Progenitor cell of endocrine pancreas (in vitro differentiated cells): ENCODE results near the gene CDHR4. TPM values are rescaled to one million over a fixed set of nuclear protein-coding genes. Genes with fewer than 3 reads are reported as not detected.
A peak's percentile ranks its signal among the peaks of the same experiment; 100 is the strongest.

Source experiments
- DNase-seq: peaks from one replicate; pipeline ENCODE4 v3.0.0; 2021; ENCODE audit warnings: low spot score; ENCODE audit not compliant: unreplicated experiment
- H3K27ac Mint-ChIP-seq: 2 replicates; pipeline ENCODE4 v1.8.0; 2021; ENCODE audit warnings: mild to moderate bottlenecking, moderate library complexity, mixed read lengths
- H3K27me3 Mint-ChIP-seq: 2 replicates; pipeline ENCODE4 v1.8.0; 2021; ENCODE audit warnings: mixed read lengths
- H3K36me3 Mint-ChIP-seq: 2 replicates; pipeline ENCODE4 v1.8.0; 2022; ENCODE audit warnings: mixed read lengths; ENCODE audit not compliant: insufficient read depth
- H3K4me1 Mint-ChIP-seq: 2 replicates; pipeline ENCODE4 v1.8.0; 2021; ENCODE audit warnings: low read depth, mixed read lengths
- H3K4me3 Mint-ChIP-seq: 2 replicates; pipeline ENCODE4 v1.8.0; 2021; ENCODE audit warnings: low read depth, mild to moderate bottlenecking, moderate library complexity, mixed read lengths
- H3K9me3 Mint-ChIP-seq: 2 replicates; pipeline ENCODE4 v1.8.0; 2021; ENCODE audit warnings: low read depth, mixed read lengths
- CTCF ChIP-seq: fragments of 200-600 bp; sonication (generic); IDR thresholded peaks from one replicate; pipeline ENCODE4 v1.5.0; 2021; ENCODE audit warnings: antibody characterized with exemption, mild to moderate bottlenecking; ENCODE audit not compliant: unreplicated experiment
- long read RNA-seq: library from polyadenylated mRNA; unstranded; transcript quantifications from one replicate; pipeline ENCODE4 v2.0.0, GENCODE V29; 2020
- total RNA-seq: library from RNA; stranded (reverse); gene quantifications from 2 replicates; pipeline ENCODE4 v1.2.1, GENCODE V29; 2021

The CDHR4 gene, protein sequence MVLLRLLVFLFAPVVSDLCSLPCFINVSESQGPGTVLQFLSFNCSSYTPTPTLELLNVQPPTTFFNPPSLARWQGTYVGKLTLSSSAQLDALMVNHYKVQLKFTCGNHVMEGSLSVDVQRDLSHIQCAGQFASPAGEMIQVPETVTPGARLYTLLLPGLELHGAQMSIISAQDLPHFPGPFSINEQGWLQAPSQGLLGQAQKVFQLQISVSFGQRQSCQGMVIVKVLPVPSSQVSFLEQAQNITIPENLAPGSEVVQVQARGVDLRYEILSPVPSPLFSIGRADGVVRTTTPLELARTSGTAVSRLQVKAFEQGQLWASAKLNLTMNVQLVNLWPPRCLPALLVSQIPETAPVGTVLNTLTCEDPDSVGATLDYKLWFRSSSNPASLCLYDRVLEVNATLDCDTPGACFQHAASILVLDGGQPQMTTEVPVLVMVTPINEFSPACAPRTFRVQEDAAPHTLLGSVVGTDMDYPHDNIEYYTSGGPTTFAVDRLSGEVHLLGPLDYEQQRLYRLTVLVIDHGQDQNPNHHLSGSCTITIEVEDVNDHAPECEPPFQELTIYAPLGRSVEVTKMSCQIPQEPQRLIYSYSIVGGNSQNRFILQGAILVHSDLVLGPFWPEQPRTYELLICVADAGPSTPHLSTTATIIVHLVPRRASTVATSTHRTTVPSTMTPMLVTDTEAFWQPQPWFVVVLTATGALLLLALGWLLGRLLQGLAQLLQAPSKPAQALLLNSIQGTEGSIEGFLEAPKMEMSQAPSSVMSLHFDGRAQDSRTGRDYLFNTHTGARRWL
- total RNA-seq, result not detected in 2 replicates
- long read RNA-seq, result 0 reads

- H3K27me3 Mint-ChIP-seq, result peaks cover 38% of the 10 kb centered on the region
- H3K4me1 Mint-ChIP-seq, result peaks cover 4% of the 10 kb centered on the region
- H3K36me3 Mint-ChIP-seq, result no peaks in the 10 kb centered on the region
- no peak within 1 kb of the TSS for H3K27ac Mint-ChIP-seq
- no peaks in the 10 kb centered on the region for H3K9me3 Mint-ChIP-seq
- no peak within 1 kb of the TSS for H3K4me3 Mint-ChIP-seq
- DNase-seq, result no peak
- no peak for TF ChIP-seq CTCF
Observed at GRCh38 chr3:49799761-49800160, at the start of gene CDHR4. TSS of gene CDHR4 (minus strand) at chr3:49799873. CDS start at chr3:49799812, 61 bp downstream.

- H3K27ac Mint-ChIP-seq, result peak overlapping the region; percentile 67
- H3K9me3 Mint-ChIP-seq, result no peaks in the 10 kb centered on the region
- no peak for DNase-seq
- peaks cover 1% of the 10 kb centered on the region for H3K36me3 Mint-ChIP-seq
- no peak for TF ChIP-seq CTCF
- H3K27me3 Mint-ChIP-seq, result no peaks in the 10 kb centered on the region
- no peak overlapping the region for H3K4me3 Mint-ChIP-seq
- H3K4me1 Mint-ChIP-seq, result no peaks in the 10 kb centered on the region
Observed at GRCh38 chr3:49845694-49846093, 46.0 kb upstream of the CDHR4 start.

DNA sequence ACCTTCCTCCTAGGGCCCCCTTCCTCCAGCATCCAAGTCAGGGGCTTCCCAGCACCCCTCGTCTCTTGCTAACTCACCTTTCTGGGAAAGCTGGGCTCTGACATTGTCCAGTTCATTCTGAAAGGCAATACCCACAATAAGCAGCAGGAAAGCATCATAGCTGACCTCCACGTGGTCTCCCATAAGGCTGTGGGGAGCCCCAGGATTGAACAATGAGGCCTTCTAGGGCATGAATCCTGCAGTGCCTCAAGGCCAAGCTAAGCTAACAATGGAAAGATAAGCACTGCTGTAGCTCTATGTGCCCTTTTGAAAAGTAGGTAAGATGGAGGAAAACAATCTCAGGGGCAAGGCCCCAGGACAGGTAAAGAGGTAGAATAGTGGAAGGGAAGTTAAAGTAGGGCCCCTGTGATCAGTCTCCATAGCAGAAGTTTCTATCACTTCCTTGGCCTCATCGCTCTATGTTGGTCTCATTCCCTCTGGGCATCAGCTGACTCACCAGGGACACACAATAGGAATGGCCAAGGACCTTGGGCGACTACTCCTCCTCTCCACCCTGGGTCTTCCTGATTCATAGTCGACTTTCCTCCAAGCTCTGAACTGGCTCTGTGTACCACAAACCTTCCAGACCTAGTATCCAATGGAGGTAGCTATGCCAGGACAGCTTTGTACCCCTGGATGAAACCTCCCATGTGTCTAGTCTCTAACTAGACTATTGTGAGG is 45.0 kb upstream of the CDHR4 start:
- no peaks in the 10 kb centered on the region for H3K27me3 Mint-ChIP-seq
- H3K36me3 Mint-ChIP-seq, result no peaks in the 10 kb centered on the region
- no peak overlapping the region for H3K4me3 Mint-ChIP-seq
- H3K27ac Mint-ChIP-seq, result peak overlapping the region; percentile 76
- no peaks in the 10 kb centered on the region for H3K9me3 Mint-ChIP-seq
- no peak for TF ChIP-seq CTCF
- DNase-seq, result no peak
- H3K4me1 Mint-ChIP-seq, result no peaks in the 10 kb centered on the region

DNA sequence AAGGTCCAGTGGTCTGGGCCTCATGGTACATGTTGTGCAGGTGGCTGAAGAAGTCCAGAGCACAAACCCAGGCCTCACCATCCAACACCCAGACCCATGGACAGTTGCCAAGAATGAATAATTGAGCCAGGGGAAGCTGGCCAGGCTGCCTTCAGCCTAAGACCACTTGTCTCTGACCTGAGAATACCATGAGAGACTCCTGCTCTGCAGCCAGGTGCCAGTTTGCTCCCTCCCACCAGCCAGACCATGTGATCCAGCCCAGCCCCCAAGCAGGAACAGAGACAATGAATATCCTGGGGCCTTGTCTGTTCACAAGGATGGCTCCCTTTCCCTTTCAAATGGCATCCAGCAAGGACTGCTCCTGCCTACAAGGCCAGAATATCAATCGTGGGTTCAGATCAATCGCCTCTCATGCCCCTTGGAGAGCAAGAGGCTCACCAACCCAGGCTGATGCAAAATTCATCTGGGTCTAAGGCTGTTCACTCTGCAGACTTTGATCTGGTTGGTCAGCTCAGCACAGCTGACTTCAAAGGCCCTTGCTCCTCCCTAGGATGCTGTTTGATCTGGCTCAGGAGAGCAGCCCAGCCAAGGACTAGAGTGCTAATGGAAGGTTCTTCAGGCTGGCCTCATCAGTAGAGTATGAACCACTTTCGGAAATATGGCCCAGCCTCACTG is 43.3 kb upstream of the CDHR4 start:
- H3K27ac Mint-ChIP-seq, result no peak overlapping the region
- no peak overlapping the region for H3K4me3 Mint-ChIP-seq
- H3K27me3 Mint-ChIP-seq, result no peaks in the 10 kb centered on the region
- DNase-seq, result no peak
- no peaks in the 10 kb centered on the region for H3K4me1 Mint-ChIP-seq
- TF ChIP-seq CTCF, result no peak
- H3K9me3 Mint-ChIP-seq, result no peaks in the 10 kb centered on the region
- peaks cover 2% of the 10 kb centered on the region for H3K36me3 Mint-ChIP-seq
